NCI-H2227 treated with DMSO at 0.1 percent for 48 hours (cell line): Measurements from ENCODE around the gene TMEM101.
"Not testable (repeated sequence)": the region's sequence is repeated elsewhere in the genome, so short reads cannot be mapped to it uniquely, and the experiment has no call there.

Experiments
- DNase-seq: peaks from one replicate; lab custom pipeline; 2025; lab: John Stamatoyannopoulos, UW

TMEM101 gene

DNA sequence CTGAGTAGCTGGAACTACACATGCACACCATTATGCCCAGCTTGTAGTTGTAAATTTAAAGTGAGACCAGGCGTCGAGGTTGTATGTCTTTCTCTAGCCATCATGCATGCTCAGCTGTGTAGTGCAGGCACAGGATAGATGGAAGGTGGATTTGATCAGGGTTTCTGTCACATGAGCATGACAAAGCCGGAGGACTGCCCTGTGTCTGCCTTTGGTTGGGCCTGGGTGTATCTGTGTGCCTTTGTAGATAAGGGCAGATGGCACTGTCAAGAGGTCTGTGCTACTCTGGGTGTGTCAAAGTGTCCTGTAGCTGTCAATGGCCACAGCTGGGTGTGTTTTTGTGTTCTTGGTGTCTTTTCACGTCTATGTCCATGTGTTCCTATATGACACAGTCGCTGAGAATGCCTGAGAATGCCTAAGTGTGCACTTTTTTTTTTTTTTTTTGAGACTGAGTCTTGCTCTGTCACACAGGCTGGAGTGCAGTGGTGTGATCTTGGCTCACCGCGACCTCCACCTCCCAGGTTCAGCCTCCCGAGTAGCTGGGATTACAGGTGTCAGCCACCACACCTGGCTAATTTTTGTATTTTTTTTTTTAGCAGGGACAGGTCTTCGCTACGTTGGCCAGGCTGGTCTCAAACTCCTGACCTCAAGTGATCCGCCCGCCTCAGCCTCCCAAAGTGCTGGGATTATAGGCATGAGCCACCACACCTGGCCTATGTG, 14.5 kb downstream of the TMEM101 start:
- DNase-seq: no peak

- DNase-seq: no peak
Measured at GRCh38 chr17:43999024-43999423, 15.7 kb downstream of the TMEM101 start.

DNA sequence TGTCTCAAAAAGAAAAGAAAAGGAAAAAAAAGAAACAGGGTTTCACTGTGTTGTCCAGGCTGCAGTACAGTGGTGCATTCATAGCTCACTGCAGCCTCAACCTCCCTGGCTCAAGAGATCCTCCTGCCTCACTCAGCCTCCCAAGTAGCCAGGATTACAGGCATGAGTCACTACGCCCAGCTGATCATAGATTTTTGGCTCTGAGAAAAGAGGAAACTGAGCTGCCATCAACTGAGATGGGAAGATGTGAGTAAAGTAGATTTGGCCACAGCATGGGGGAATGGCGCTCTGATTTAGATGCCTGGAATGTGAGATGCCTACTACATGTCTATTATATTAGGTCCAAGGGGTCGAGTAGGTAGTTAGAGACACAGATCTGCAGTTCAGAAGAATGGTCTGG, 16.2 kb downstream of the TMEM101 start:
- no peak for DNase-seq

GRCh38 chr17:43997180-43997579, 17.6 kb downstream of the TMEM101 start:
- not testable (repeated sequence) for DNase-seq

- peak; percentile 38 for DNase-seq
Measured at GRCh38 chr17:43995150-43995471, 19.7 kb downstream of the TMEM101 start.

- no peak for DNase-seq
Measured at GRCh38 chr17:43994272-43995149, 20.3 kb downstream of the TMEM101 start.

DNA sequence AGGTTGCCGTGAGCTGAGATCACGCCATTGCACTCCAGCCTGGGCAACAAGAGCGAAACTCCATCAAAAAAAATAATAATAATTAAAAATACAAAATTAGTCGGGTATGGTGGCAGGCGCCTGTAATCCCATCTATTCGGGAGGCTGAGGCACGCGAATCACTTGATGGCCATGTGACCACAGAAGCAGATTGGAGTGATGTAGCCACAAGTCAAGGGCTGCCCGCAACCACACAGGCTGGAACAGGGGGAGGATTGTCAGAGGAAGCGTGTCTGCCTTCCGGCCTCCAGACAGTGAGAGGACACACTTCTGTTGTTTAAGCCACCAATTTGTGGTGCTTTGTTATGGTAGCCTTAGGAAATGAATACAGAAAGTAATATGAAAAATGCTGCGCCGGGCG, 22.1 kb downstream of the TMEM101 start:
- DNase-seq: no peak

- DNase-seq: peak; percentile 28
Measured at GRCh38 chr17:43988301-43988700, 26.5 kb downstream of the TMEM101 start.

GRCh38 chr17:43987131-43988021, 27.4 kb downstream of the TMEM101 start:
- DNase-seq: no peak

GRCh38 chr17:43986225-43986981, 28.4 kb downstream of the TMEM101 start:
- no peak for DNase-seq

DNA sequence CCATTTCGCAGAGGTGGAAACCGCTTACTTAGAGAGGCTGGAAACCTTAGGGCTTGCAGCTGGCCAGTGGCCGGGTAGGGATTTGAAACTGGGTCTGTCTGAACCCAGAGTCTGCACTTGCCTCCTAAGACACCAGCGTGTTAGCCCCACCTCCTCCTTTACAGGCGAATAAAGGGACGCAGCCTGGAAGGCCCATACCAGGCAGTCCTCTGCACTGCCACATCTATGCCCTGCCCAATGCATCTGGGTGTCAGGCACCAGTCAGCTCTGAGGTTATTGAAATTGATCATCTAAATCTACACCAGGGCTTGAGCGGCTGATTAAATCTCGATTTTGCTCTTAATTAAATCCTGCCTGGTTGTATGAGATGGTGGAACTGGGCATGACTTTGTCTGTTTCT, 30.2 kb downstream of the TMEM101 start:
- DNase-seq: no peak

DNA sequence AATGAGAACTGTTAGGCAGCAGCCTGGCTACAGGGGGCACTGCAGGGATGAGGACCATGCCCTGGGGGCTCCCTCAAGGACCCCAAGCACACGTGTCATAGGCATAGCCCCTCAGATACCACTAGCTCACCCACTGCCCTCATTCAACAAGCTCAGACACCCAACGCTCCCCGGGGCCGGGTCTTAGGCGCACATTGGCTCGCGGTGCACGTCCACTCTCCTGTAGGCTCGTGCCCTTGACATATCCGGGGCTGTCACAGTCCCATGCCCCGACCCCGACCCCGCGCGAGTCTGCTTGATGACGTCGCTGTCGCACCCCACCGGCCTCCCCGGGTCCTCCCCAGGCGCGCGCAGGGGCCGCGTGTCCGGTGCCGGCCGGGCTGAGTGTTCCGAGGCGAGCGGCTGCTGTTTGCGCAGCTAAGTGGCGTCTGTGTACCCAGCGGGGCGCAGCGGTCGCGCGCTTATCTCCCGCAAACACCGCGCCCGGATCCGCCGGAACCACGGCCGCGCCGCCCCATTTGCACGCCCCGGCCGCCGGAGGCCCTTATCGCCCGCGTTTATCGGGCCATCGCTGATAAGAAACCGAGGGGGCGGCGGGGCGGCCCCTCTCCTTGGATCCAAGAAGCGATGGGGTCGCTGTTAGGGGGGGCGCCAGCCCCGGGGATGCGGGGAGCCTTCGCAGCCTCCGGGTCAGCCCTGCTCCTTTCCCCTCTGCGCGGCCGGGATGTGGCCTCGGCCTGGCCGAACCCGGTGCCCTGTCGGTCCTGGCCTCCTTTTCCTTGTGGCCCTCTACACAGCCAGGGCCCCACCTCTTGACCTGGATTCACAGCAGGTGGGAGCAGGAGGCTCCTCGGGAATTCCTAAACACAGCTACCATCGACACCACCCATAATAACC, 31.0 kb downstream of the TMEM101 start:
- no peak for DNase-seq

GRCh38 chr17:43983196-43983514, 31.6 kb downstream of the TMEM101 start:
- no peak for DNase-seq

- no peak for DNase-seq
Measured at GRCh38 chr17:43982171-43982570, 32.6 kb downstream of the TMEM101 start.

- no peak for DNase-seq
Measured at GRCh38 chr17:43979671-43980070, 35.1 kb downstream of the TMEM101 start.

GRCh38 chr17:43979011-43979410, 35.8 kb downstream of the TMEM101 start:
- no peak for DNase-seq

DNA sequence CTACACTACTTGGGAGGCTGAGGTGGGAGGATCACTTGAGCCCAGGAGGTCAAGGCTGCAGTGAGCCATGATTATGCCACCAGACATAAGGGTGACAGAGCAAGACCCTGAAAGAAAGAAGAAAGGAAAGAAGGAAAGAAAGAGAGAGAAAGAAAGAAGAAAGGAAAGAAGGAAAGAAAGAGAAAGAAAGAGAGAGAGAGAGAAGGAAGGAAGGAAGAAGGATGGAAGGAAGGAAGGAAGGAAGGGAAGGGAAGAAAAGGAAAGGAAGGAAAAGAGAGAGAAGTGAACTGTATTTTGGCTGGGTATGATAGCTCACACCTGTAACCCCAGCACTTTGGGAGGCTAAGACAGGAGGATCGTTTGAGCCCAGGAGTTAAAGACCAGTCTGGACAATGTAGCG, 36.7 kb downstream of the TMEM101 start:
- DNase-seq: no peak

DNA sequence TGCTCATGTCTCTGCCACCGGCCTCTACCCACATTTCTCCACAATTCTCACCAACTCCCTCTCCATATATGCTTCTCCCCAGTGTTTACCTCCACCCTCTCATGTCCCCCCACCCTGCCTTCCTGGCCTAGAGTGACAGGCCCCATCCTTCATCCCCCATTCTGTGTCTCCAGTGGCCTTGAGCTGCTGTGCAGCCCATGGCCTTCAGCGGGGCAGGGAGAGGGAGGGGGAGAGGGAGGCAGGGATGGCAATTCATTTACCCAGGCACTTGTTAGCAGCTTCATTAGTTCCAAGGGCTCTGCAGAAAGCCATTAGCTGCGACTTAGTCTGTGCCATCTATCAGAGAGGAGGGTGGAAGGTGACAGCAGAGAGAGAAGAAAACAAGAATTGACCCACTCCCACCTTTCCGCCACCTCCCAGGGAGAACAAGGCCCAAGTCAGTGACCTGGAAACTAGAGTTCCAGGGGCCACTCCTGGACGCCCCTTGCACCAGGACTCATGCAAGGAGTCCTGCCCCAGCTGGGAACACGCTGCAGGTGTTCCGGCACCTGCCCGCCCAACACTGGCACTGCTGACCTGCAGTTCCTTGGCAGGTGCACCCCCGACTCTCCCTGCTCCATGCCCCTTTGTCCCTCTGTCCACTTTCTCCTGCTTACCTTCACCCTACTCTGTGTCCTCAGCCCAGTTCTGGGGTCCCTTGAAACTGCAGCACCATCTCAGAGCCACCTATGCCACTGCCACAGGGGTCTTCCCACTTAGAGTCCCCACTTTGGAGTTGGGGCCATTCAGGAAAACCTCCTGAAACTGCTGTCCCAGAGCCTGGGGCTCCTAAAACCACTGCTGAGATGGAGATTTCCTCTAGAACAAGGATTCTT, 37.6 kb downstream of the TMEM101 start:
- no peak for DNase-seq

DNA sequence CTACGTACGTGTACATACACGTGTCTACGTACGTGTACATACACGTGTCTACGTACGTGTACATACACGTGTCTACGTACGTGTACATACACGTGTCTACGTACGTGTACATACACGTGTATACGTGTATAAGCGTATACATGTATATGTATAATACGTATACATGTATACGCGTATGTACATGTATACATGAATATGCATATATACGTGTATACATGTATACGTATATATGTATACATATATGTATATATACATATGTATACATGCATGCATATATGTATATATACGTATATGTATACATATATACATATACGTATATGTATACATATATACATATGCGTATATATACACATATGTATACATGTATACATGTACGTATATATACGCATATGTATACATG, 38.9 kb downstream of the TMEM101 start:
- no peak for DNase-seq
